Body of pancreas (tissue), 4 donors: ENCODE measurements around the gene C9orf85. TPM values are rescaled to one million over a fixed set of nuclear protein-coding genes. Genes with fewer than 3 reads are reported as not detected.

Experiments used
- ATAC-seq: fragments of 150-250 bp; one replicate; pipeline ENCODE4 v1.9.1; 2016
- DNase-seq, 4 donors: peaks; one replicate each; pipeline ENCODE4 v3.0.0-alpha.2; 2019
- H3K27ac ChIP-seq, 4 donors: fragments of 200-600 bp; sonication (generic); 1 replicate in 3 of 4; 2 replicates in 1 of 4; pipeline versions ENCODE4 v1.5.1 to v1.6.1; 2016 to 2019; ENCODE audit warnings: mild to moderate bottlenecking in 1 of 4, mixed read lengths in 1 of 4, moderate library complexity in 1 of 4
- H3K27me3 ChIP-seq, 2 donors: fragments of 200-600 bp; sonication (generic); one replicate each; pipeline ENCODE4 v1.6.0; 2016; ENCODE audit warnings: mild to moderate bottlenecking in 1 of 2
- H3K36me3 ChIP-seq, 2 donors: fragments of 200-600 bp; sonication (generic); replicated peaks in 1 of 2; 2 replicates each; pipeline ENCODE4 v1.5.1; 2016; ENCODE audit warnings: low read depth in 2 of 2; ENCODE audit not compliant: insufficient read depth in 1 of 2
- H3K4me1 ChIP-seq: fragments of 200-600 bp; sonication (generic); one replicate; pipeline ENCODE4 v1.6.0; 2016
- H3K4me3 ChIP-seq, 2 donors: fragments of 200-600 bp; sonication (generic); 1 replicate in 1 of 2; 2 replicates in 1 of 2; pipeline ENCODE4 v1.5.1; 2016 to 2019
- H3K9me3 ChIP-seq, 3 donors: fragments of 200-600 bp; sonication (generic); 1 replicate in 2 of 3; 2 replicates in 1 of 3; pipeline ENCODE4 v1.5.1; 2016
- CTCF ChIP-seq, 7 experiments: fragments of 450-650 bp in 4 of 7; fragments of 200-600 bp in 3 of 7; sonication (generic) in 3 of 7; IDR thresholded peaks; one replicate each; pipeline ENCODE4 v1.5.1; 2016 to 2019; ENCODE audit warnings: antibody characterized with exemption in 7 of 7
- POLR2A ChIP-seq, 3 donors: fragments of 450-650 bp; IDR thresholded peaks; one replicate each; pipeline ENCODE4 v1.6.1; 2016; ENCODE audit warnings: antibody characterized with exemption in 3 of 3, mild to moderate bottlenecking in 2 of 3
- WGBS, 2 donors: methylation state at CpG; one replicate each; pipeline ENCODE4 v1.1.5; 2017; 5-methylcytosine and 5-hydroxymethylcytosine counted together
- intact Hi-C: fragments of 100-400 bp; cut with DNase I; formaldehyde crosslinking; loops from one replicate; pipeline ENCODE4 v1.15.1; 2023
- total RNA-seq, 2 donors: library from RNA; depleted of rRNA; stranded (reverse); fragments of >200 nt; gene quantifications; one replicate each; pipeline ENCODE4 v1.1.0, GENCODE V29; 2016

C9orf85 gene
- total RNA-seq, 2 donors from 2014 or later, result 6.0 to 6.6 TPM

GRCh38 chr9:71910650-71911060 lies 784 bp upstream of the C9orf85 start:
- Histone ChIP-seq H3K27me3 (no peaks in the 10 kb centered on the region), H3K4me1 (peaks cover 45% of the 10 kb centered on the region), H3K9me3 (no peaks in the 10 kb centered on the region), H3K36me3 (no peaks in the 10 kb centered on the region), H3K4me3 (peak overlapping the region; percentile 93 to 97), H3K27ac (peak overlapping the region; percentile 82 to 96 (median 92))
- 0% methylated on average over 49 of the region's 56 CpGs; no CpG with 5 or more reads in 1 of the 2 donors for WGBS, 2 donors
- DNase-seq, result no peak
- TF ChIP-seq POLR2A (IDR thresholded peaks at IDR 0.05), result no peak
- TF ChIP-seq CTCF (IDR thresholded peaks at IDR 0.05), result no peak
- peak; percentile 38 for ATAC-seq
- intact Hi-C loops, result no loop called here

GRCh38 chr9:71911908-71912335 lies 483 bp downstream of the C9orf85 start:
- intact Hi-C loops, result no loop called here
- Histone ChIP-seq H3K27ac (peak overlapping the region; percentile 80 to 96 (median 92)), H3K27me3 (no peaks in the 10 kb centered on the region), H3K4me3 (peak overlapping the region; percentile 49 to 75), H3K9me3 (no peaks in the 10 kb centered on the region), H3K4me1 (peaks cover 45% of the 10 kb centered on the region), H3K36me3 (no peaks in the 10 kb centered on the region)
- WGBS, 2 donors, result 0% methylated on average over 9 of the region's 9 CpGs
- DNase-seq (no peak), ATAC-seq (no peak)
- TF ChIP-seq CTCF (IDR thresholded peaks at IDR 0.05) (no peak), POLR2A (IDR thresholded peaks at IDR 0.05) (no peak)

GRCh38 chr9:71915495-71915894 lies 4.1 kb downstream of the C9orf85 start:
- Histone ChIP-seq H3K4me3 (no peak overlapping the region), H3K4me1 (peaks cover 18% of the 10 kb centered on the region), H3K36me3 (no peaks in the 10 kb centered on the region), H3K9me3 (no peaks in the 10 kb centered on the region), H3K27me3 (no peaks in the 10 kb centered on the region), H3K27ac (no peak overlapping the region)
- ATAC-seq (no peak), DNase-seq (no peak)
- TF ChIP-seq POLR2A (IDR thresholded peaks at IDR 0.05) (no peak), CTCF (IDR thresholded peaks at IDR 0.05) (no peak)
- intact Hi-C loops, result no loop called here

- intact Hi-C loops, result no loop called here
- ATAC-seq (no peak), DNase-seq (no peak)
- Histone ChIP-seq H3K4me3 (no peak overlapping the region), H3K9me3 (no peaks in the 10 kb centered on the region), H3K36me3 (no peaks in the 10 kb centered on the region), H3K27me3 (no peaks in the 10 kb centered on the region), H3K4me1 (peaks cover 15% of the 10 kb centered on the region), H3K27ac (no peak overlapping the region)
- TF ChIP-seq CTCF (IDR thresholded peaks at IDR 0.05), result no peak
- no peak for TF ChIP-seq POLR2A (IDR thresholded peaks at IDR 0.05)
Observed at GRCh38 chr9:71916834-71917534, 5.5 kb downstream of the C9orf85 start.

GRCh38 chr9:71918419-71918818 lies 7.0 kb downstream of the C9orf85 start:
- Histone ChIP-seq H3K27me3 (no peaks in the 10 kb centered on the region), H3K36me3 (no peaks in the 10 kb centered on the region), H3K4me1 (peaks cover under 1% of the 10 kb centered on the region), H3K9me3 (no peaks in the 10 kb centered on the region), H3K4me3 (no peak overlapping the region), H3K27ac (no peak overlapping the region)
- no peak for TF ChIP-seq POLR2A (IDR thresholded peaks at IDR 0.05)
- TF ChIP-seq CTCF (IDR thresholded peaks at IDR 0.05), result no peak
- no peak for DNase-seq
- intact Hi-C loops, result no loop called here
- 88 to 90% methylated on average over 5 of the region's 5 CpGs for WGBS, 2 donors
- no peak for ATAC-seq
